Measurements from ENCODE around the gene CDKN2D. TPM values are rescaled to one million over a fixed set of nuclear protein-coding genes. Genes with fewer than 3 reads are reported as not detected.

Gene CDKN2D
- total RNA-seq, 1 donor, result 6.0 TPM

GRCh38 chr19:10557603-10558197 is 11.1 kb downstream of the CDKN2D start:
- TF ChIP-seq CTCF (IDR thresholded peaks at IDR 0.05; ENCODE audit: insufficient read depth, low read depth, low read length), result no peak
- H3K4me3 ChIP-seq (ENCODE audit: low read depth, low read length), result no peak overlapping the region
- DNase-seq (ENCODE audit: low read depth), result no peak

- no peak overlapping the region for H3K4me3 ChIP-seq (ENCODE audit: low read depth, low read length)
- no peak for TF ChIP-seq CTCF (IDR thresholded peaks at IDR 0.05; ENCODE audit: insufficient read depth, low read depth, low read length)
- no peak for DNase-seq (ENCODE audit: low read depth)
Measured at GRCh38 chr19:10555610-10555973, 13.2 kb downstream of the CDKN2D start.

GRCh38 chr19:10554760-10555609 is 13.8 kb downstream of the CDKN2D start:
- no peak for TF ChIP-seq CTCF (IDR thresholded peaks at IDR 0.05; ENCODE audit: insufficient read depth, low read depth, low read length)
- no peak overlapping the region for H3K4me3 ChIP-seq (ENCODE audit: low read depth, low read length)
- DNase-seq (ENCODE audit: low read depth), result no peak

GRCh38 chr19:10553943-10554381 is 14.8 kb downstream of the CDKN2D start:
- no peak for TF ChIP-seq CTCF (IDR thresholded peaks at IDR 0.05; ENCODE audit: insufficient read depth, low read depth, low read length)
- DNase-seq (ENCODE audit: low read depth), result no peak
- H3K4me3 ChIP-seq (ENCODE audit: low read depth, low read length), result no peak overlapping the region

- TF ChIP-seq CTCF (IDR thresholded peaks at IDR 0.05; ENCODE audit: insufficient read depth, low read depth, low read length), result no peak
Measured at GRCh38 chr19:10553087-10553667, 15.6 kb downstream of the CDKN2D start.

GRCh38 chr19:10552510-10553053 is 16.2 kb downstream of the CDKN2D start:
- no peak for TF ChIP-seq CTCF (IDR thresholded peaks at IDR 0.05; ENCODE audit: insufficient read depth, low read depth, low read length)
- no peak overlapping the region for H3K4me3 ChIP-seq (ENCODE audit: low read depth, low read length)

More at GRCh38 chr19:10553087-10553667, 15.6 kb downstream of the CDKN2D start:
- DNase-seq (ENCODE audit: low read depth), result no peak
- no peak overlapping the region for H3K4me3 ChIP-seq (ENCODE audit: low read depth, low read length)

More at GRCh38 chr19:10552510-10553053, 16.2 kb downstream of the CDKN2D start:
- no peak for DNase-seq (ENCODE audit: low read depth)
